ENCODE data around the gene NIPBL.
"Not testable (repeated sequence)": the region's sequence is repeated elsewhere in the genome, so short reads cannot be mapped to it uniquely, and the experiment has no call there.

Gene NIPBL

DNA sequence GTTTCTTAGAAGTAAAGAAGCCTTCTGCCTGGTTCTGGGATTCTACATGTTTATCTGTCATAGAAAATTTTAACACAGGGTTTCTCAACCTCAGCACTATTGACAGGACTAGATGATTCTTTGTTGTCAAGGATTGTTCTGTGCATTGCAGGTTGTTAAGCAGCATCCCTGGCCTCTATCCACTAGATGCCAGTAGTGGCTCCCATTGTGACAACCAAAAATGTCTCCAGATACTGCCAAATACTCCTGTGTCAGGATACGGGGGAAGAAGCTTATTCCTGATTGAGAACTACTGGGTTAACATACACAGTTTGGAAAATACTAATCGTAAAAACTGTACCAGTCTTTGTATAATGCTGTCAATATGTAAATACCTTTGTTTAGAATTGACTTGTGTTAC is 167.1 kb downstream of the NIPBL start:
- DNase-seq, result no peak

DNA sequence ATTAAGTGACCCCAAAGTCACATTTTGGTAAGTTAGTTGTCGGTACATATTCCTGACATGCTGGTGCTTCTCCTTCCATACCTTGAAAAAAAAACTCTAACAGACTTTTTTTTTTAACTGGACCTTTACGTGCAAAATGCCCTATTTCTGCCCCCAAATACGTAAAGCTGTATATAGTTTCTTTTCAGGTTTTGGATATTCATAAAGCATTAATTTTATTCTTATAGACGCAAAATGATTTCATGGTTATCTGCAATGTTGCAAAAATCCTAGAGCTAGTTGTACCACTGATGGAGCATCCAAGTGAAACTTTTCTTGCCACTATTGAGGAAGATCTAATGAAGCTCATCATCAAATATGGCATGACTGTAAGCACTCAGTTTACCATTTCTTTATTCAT is 167.6 kb downstream of the NIPBL start:
- DNase-seq, result no peak

DNA sequence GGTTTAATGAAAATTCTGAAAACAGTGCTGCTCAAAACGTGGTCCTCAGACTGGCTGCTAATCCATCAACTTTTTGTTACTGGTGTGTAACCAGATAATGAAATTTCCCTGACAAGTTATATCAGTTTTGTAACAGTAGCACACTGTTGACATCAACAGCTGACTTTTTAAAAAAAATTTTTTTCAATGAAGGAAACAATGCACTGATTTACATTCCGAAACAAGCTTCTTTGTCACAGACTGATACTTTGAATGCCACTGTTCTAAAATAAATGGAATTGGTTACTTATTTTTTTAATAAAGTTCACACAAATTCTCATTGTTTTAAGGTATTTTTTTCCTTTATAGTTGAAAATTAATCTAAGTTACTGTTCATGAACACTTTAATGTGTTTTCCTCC is 169.1 kb downstream of the NIPBL start:
- no peak for DNase-seq

DNA sequence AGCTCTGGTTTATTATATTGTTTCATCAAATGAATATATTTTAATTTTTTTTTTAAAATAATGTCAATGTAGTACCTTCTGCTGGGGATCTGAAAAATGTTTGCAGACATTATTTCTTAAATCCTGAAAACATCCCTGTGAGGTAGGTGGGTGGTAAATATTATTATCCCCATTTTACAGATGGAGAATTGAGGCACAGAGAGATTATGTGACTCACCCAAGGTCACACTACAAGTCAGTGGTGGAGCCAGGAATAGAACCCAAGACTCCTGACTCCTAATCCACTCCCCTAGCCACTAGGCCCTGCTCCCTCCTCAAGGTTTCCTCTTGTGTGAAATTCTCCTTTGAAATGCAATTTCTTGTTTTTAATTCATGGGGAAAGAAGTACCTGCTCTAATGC is 171.4 kb downstream of the NIPBL start:
- DNase-seq, result no peak

DNA sequence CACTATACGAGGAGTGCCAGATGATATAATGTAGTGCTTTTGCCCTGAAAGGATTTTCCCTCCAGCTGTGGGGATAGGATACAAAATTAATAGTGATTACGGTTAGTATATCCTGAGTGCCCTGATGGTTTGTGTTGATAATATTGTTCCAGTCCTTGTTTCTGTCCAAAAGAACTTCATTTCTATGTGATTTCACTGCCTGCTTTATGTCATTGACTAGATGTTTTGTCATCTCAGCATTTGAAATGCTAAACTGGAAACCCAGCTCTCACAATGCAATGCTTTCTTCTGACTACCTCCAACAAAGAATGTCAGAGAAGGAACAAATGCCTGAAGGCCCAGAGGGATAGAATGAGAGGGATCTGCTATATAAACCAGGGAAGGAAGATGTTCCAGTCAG is 177.8 kb downstream of the NIPBL start:
- no peak for DNase-seq

DNA sequence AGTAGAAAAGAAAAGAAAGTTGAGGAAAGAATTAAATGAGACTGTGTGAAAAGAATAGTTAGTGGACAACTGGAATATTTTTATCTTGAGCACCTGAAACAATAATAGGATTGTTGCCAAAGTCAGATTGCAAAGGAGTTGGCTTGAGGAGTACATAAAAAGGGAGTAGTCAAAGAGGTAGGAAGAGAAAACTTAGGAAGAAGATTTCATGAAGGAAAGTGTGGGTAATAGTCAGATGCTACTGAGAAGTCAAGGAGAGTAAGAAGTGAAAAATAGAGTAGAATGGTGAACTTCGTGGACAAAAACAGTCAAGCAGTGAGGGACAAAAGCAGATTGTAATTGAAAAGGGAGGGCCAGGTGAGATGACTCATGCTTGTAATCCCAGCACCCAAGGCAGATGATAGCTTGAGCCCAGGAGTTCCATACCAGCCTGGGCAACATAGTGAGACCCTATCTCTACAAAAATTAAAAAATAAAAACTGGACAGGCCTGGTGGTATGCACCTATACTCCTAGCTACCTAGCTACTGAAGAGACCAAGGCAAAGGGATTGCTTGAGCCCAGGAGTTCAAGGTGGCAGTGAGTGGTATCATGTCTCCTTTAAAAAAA is 178.9 kb downstream of the NIPBL start:
- no peak for DNase-seq

DNA sequence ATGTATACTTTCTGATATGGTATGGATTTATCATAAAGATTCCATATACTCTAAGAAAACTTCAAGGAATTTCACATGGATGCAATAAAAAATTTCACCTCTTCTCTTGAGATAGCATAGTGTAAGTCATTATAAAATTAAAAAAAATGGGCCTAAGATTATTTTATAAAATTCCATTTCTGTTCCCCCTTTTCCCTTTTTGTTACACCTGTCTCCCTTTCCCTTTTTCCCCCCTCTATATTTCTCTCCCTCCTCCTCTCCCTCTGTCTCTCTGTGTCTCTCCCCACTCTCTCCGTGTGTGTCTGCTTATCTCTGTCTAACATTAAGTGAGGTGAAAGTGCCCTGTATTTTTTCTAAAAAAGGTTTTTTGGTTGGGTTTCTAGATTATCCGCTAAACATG is 180.2 kb downstream of the NIPBL start:
- no peak for DNase-seq

DNA sequence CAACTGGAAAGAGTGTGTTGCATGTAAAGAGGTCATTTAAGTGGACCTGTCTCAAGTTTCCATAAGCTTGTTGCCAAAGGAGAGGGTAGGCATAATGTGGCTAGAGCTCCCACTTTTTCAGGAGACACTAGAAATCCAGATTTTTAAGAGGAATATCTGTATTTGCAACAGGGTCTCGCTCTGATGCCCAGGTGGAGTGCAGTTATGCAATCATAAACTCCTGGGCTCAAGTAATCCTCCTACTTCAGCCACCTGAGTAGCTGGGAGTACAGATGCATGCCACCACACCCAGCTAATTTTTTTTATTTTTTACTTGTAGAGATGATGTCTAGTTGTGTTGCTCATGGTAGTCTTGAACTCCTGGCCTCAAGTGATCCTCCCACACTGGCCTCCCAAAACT is 183.5 kb downstream of the NIPBL start:
- DNase-seq, result no peak

DNA sequence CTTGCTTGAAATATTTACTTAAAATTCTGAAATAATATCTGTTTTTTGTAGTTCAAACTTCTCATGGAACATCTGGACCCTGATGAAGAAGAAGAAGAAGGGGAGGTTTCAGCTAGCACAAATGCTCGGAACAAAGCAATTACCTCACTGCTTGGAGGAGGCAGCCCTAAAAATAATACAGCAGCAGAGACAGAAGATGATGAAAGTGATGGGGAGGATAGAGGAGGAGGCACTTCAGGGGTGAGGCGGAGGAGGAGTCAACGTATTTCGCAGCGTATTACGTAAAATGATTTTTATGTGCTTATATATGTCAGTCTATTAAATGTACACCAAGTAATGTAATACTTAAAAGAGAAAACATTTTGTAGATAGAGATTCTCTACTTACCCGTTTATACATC is 187.2 kb downstream of the NIPBL start:
- no peak for DNase-seq

DNA sequence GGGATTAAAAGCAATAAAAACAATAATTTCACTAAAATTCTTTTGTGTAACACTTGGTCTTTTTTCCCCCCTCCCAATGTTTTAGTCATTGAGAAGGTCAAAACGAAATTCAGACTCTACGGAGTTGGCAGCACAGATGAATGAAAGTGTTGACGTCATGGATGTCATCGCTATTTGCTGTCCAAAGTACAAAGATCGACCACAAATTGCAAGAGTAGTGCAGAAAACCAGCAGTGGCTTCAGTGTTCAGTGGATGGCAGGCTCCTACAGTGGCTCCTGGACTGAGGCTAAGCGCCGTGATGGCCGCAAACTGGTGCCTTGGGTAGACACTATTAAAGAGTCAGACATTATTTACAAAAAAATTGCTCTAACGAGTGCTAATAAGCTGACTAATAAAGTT is 187.9 kb downstream of the NIPBL start:
- DNase-seq, result no peak

DNA sequence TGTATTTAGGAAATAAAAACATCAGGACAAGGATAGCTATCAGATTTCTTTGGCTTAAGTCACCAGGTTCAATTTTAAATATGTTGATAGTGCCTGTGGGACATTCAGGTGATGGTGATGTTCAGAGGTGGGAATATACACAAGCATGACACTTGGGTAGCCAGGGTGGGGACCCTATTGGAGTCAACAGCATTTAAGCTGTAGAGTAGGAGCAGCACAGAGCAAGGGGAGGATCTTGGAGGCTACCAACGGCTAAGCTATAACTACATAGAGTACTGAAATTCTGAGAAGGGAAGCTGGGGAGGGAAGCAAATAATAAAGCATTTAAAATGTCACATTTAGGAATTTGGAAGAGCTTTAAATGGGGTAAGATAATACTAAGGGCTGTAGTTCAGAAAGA is 194.9 kb downstream of the NIPBL start:
- no peak for DNase-seq

DNA sequence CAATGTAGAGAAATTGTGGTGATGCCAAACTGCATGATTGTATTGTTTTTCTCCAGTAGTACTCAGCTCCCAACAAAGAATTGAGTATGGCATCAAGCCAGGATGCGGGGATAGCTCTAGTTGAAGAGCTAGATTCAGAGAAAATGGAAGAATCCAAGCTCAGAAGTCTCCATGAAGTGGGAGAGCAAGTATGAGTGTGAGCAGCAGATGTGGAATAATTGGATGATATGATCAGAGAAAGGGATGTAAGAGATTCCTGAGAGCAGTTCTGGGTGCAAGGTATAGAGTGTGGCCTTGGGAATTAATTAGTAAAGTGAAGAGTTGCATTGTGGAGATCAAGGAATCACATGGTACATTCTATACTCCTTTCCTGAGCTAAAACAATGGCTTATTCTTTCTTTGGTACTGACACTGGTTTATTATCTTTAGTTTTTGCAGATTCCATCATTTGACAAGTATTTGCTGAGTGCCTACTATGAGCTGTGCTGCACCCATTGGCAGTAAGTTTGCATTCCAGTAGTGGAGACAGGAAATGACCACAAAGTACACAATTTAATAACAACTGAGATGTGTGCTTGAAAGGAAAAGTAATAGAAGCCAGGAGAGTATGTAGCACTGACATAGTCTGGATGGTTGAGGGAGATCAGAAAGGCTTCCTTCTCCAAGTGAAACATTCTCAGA is 195.5 kb downstream of the NIPBL start:
- no peak for DNase-seq

DNA sequence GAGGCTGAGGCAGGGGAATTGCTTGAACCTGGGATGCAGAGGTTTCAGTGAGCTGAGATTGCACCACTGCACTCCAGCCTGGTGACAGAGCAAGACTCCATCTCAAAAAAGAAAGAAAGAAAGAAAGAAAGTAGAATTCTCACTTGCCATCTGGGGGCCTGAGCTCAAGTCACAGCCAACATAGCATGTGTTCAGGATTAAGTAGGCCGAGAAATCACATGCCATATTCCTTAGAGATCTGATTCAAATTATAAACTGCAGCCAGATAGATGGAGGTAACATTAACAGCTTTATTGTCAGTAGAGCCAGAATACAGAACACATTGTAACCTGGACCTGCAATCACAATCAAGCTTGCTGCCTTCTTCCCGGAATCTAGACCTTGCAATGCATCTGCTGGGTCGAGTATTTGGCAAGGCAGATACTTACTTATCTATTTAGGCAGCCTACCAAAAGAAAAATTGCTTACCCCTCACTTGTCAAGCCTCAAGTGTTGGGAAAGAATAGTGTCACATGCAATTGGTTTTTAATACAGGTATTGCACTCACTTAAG is 198.9 kb downstream of the NIPBL start:
- no peak for DNase-seq

DNA sequence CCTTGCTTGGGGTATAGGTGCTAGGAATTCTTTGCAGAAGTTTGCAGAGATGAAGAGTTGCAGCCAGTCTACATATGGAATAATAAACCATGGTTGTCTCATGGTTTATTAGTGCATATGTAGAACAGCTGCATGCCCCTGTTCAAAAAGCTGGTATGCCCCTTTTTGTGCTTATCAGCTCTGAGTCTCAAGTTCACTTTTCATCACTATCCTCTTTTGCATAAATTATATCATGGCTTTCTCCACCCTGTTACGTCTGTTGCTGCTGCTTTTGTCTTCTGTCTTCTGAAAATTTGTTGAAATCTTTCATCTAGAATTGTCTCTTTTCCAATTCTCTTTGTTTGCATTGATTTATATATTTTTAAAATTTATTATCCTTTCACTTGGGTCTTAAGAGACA is 200.6 kb downstream of the NIPBL start:
- DNase-seq, result no peak

DNA sequence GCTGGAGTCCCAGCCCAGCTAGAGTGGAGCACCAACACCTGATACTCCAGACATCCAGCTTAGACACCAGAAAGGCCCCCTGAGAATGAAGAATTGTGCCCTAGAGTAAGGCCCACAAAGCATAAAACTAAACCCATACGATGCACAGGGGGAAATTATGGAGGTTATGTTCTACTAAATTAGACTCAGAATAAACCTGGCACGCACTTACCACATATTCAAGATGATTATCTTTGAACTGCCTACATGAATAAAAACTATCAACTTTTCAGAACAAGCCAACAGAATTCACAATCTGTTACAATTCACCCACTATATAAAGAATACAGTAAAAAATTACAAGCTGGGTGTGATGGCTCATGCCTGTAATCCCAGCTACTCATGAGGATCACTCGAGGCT is 204.1 kb downstream of the NIPBL start:
- no peak for DNase-seq

DNA sequence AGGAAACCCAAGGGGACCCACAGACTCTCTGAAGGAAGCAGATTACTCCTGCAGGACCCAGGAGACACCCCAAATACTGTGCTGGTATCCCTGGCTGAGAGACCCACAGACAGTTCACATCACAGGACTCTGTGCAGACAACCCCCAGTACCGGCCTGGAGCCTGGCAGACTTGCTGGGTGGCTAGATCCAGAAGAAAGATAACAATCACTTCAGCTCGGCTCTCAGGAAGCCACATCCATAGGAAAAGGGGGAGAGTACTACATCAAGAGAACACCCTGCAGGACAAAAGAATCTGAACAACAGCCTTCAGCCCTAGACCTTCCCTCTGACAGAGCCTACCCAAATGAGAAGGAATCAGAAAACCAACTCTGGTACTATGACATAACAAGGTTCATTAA is 206.4 kb downstream of the NIPBL start:
- DNase-seq, result not testable (repeated sequence)

DNA sequence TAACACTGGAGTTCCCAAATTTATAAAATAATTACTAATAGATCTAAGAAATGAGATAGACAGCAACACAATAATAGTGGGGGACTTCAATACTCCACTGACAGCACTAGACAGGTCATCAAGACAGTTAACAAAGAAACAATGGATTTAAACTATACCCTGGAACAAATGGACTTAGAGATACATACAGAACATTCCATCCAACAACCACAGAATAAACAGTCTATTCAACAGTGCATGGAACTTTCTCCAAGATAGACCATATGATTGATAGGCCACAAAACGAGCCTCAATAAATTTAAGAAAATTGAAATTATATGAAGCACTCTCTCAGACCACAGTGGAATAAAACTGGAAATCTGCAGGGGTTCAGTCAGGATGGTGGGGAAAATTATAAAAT is 209.5 kb downstream of the NIPBL start:
- DNase-seq, result not testable (repeated sequence)

DNA sequence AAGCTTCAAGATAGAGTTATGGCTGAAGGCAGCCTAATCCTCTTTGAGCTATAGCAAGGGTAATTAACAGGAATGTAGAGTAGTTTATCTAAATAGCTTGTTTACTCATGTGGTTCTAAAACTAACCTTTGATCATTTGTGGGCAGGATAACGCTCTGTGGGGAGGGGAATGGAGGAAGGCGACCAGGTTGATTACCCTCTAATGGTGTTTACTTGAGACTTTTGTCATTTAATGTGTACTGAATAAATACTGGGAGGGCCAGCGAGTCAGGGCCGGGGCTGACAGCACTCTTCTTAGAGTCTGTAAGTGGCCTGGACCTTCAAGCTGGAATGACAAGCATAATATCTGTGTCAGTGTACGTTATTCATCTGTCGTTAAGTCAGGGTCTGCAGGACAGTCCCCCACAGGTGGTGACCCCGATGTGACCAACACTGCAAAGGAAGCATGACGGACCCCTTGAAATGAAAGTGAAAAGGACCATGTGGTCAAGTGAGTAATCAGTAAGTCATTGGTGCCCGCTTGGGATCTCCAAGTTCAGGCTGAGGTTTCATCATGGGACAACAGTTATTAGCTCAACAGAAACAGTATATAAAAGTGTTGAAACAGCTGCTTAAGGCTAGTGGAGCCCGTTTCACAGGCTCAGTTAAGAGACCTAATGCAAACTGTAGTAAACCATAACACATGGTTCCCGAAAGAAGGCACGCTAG is 210.1 kb downstream of the NIPBL start:
- no peak for DNase-seq

DNA sequence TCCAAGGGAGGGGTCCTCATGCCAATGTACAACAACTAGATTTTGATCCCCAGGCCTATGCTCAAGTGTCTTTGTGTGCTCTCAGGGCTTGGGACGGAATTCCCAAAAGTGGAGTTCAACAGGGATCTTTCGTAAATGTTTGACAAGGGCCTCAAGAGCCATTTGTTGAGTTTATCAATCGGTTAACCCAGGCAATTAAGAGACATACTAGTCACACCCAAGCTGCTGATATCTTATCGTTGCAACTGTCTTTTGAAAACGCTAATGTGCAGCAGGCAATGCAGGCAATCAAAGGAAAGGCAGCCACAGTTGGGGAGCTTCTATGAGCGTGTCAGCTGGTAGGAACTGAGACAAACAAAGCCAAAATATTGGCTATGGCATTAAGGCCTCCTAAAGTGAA is 211.4 kb downstream of the NIPBL start:
- no peak for DNase-seq

DNA sequence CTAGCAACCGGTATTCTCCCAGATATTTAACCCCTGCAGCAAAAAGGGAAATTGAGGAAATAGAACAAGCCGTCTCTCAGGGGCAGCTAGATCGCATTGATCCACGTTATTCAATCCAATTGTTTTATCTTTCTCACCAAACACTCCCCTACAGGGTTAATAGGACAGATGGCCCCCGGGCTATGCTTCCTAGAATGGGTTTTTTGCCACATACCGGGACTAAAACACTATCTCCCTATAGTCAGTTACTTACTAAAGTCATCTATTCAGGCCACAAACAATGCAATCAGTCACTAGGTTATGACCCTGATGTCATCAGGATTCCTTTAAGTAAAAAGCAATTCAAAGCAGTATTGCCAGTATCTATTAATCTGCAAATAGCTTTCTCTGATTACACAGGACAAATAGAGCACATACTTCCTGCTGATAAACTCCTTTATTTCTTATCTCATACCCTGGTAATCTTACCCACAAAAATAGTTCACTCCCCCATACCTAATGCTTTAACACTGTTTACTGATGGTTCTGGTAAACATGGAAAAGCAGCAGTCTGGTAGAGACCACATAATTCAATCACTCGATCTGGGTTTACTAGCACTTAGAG is 213.7 kb downstream of the NIPBL start:
- DNase-seq, result no peak

DNA sequence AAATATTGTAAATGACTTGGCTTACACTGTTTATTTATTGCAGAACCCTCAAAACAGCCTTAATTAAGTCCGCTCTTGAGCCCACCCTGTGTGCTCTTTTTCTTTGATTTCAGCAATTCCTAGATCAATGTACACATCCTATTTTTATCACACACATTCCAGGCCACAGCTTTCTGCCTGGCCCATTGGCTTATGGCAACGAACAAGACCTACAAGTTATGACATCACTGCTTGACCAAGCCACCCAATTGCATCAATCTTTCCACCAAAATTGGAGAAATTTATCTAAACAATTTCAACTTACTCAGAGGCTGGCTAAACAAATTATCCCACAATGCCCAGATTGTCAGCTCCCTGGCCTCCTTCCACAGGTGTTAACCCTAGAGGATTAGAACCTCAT is 214.2 kb downstream of the NIPBL start:
- DNase-seq, result no peak

DNA sequence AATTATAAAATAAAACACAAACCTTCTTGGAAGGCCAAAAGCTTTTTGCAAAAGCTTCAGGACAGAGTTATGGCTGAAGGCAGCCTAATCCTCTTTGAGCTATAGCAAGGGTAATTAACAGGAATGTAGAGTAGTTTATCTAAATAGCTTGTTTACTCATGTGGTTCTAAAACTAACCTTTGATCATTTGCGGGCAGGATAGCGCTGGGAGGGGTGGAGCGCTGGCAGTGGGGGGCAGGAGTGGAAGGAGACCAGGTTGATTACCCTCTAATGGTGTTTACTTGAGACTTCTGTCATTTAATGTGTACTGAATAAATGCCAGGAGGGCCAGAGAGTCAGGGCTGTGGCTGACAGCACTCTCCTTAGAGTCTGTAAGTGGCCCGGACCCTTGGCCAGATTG is 217.2 kb downstream of the NIPBL start:
- DNase-seq, result not testable (repeated sequence)

DNA sequence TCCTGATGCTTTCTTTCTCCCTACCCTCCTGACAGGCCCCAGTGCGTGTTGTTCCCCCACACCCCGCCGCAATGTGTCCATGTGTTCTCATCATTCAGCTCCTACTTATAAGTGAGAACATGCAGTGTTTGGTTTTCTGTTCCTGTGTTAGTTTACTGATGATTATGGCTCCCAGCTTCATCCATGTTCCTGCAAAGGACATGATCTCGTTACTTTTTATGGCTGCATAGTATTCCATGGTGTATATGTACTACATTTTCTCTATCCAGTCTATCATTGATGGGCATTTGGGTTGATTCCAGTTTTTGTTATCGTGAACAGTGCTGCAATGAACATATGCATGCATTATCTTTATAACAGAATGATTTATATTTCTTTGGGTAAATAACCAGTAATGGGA is 222.7 kb downstream of the NIPBL start:
- not testable (repeated sequence) for DNase-seq

DNA sequence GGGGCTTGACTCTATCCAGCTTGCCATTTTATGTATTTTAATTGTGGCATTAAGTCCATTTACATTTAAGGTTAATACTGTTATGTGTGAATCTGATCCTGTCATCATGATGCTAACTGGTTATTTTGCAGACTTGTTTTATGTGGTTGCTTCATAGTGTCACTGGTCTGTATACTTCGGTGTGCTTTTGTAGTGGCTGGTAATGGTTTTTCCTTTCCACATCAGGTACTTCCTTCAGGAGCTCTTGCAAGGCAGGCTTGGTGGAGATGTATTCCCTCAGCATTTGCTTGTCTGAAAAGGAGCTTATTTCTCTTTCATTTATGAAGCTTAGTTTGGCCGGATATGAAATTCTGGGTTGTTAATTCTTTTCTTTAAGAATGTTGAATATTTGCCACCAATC is 226.7 kb downstream of the NIPBL start:
- DNase-seq, result no peak
